Activated gamma-delta T cell (primary cell): ENCODE measurements around the gene TBC1D22B.

Experiments used
- DNase-seq: peaks from one replicate; lab custom pipeline; 2025; lab: John Stamatoyannopoulos, UW

Gene TBC1D22B

DNA sequence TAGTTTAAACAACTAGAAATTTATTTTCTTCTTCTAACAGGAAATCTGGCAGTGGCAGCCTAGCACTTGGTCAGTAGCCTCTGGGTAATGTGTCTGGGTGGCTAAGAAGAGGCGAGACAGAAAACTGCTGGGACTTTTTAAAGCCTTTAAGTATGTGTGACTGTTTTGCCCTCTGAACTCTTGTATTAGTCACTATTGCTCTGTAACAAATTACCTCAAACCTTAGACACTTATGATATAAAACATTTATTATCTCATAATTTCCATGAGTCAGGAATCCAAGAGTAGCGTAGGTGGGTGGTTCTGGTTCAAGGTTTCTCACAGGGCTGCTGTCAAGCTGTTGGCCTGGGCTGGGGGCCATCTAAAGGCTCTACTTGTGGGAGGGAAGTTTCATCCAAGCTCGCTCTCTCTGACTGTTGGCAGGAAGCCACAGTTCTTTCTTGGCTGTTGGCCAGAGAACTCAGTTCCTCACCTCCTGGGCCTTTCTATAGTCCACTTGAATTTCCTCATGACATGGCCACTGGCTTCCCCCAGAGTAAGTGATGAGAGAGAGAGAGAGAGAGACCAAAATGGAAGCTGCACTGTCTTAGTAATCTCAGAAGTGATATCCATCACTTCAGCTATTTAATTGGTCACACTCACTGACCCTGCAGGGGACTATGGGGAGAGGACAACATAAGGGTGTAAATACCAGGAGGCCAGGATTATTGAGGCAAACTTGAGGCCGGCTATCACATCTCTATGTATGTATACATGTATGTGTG lies 17.4 kb upstream of the TBC1D22B start:
- no peak for DNase-seq

DNA sequence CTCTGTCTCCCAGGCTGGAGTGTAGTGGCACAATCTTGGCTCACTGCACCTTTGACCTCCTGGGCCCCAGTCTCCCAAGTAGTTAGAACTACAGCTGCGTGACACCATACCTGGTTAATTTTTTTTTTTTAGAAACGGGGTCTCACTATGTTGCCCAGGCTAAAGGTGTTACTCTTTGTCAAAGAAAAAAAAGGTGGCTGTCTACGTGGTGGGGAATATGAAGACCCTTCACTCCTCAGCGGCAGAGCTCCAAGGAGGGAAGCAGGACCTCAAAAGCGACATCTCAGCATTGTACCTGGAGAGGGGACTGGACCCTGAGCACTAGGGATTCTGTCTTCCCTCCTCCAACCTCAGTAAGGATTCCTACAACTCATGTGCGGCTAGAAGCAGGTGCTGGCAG lies 16.4 kb upstream of the TBC1D22B start:
- no peak for DNase-seq

DNA sequence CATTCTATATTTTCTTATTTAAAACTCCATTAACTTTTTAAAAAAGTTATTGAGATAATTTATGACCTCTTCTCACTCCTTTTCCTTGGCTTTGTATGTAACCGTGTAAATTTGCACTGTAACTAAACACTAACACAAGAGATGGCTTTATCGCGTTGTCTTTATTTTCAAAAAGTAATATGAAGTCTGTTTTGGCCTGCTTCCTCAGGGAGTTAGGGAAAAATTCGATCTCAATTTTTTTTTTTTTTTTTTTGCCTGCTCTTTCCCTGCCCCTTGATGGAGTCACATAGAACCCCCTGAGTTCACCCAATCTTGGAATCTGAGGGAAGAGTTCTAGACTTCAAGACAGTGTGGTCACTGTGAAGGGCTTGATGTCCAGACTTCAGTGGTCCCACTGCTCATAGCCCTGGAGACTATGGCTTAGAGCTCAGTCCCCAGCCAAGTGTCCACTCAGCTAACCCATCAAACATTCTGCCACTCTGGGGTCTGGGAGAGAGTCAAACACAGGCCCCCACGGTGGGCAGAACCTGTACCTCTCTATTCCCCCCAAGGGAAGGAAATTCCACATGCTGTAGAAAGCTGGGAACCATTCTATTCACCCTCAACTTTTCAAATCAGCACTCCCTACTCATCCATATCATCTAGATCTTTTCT lies 15.7 kb upstream of the TBC1D22B start:
- no peak for DNase-seq

DNA sequence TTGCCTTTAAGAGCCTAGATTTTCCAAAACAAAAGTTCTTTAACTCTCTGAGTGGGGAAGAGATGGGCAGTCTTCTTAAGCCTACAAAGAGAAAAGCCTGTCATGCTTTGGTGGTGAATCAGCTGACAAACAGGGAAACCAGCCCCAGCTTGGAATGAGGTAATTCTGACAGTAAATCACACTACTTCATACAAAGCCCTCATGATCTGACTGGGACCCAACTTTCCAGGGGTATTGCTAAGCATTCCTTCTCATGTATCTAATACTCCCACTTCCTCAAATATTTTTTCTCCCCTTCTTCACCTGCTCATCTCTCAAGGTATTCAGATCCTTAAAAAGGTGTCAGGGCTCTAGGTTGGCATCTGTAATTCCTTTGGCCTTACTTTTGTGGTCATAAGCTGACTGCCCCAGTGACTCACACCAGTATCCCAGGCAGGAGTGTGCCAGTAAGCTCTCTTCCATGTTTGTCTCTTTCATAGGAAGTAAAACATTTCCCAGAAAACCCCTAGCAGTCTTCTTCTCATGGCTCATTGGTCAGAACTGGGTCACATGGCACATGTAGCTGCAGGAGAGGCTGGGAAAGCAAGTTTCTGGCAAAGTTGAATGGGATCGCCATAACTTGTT lies 15.0 kb upstream of the TBC1D22B start:
- DNase-seq, result no peak

DNA sequence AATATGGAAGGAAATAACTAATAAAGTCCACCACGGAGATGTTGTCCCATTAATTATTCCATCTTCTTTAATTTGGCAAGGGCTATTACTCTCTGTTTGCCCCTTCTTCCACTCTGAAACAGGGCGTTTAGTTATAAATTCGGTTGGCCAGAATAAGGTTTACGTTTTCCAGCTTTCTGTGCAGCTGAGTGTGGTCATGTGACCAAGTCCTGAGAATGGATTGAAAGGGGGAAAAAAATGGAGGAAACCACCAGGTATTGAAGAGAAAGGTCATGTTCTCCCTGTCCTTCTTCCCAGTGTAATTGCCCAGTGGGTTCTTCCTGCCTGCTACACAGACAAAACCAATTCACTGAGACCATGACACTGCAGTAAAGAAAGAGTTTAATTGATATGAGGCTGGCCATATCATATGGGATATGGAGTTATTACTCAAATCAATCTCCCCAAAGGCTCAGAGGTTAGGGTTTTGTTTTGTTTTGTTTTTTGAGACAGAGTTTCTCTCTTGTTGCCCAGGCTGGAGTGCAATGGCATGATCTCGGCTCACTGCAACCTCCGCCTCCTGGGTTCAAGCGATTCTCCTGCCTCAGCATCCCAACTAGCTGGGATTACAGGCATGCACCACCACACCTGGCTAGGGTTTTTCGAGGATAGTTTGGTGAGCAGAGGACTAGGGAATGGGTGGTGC lies 14.3 kb upstream of the TBC1D22B start:
- DNase-seq, result no peak

DNA sequence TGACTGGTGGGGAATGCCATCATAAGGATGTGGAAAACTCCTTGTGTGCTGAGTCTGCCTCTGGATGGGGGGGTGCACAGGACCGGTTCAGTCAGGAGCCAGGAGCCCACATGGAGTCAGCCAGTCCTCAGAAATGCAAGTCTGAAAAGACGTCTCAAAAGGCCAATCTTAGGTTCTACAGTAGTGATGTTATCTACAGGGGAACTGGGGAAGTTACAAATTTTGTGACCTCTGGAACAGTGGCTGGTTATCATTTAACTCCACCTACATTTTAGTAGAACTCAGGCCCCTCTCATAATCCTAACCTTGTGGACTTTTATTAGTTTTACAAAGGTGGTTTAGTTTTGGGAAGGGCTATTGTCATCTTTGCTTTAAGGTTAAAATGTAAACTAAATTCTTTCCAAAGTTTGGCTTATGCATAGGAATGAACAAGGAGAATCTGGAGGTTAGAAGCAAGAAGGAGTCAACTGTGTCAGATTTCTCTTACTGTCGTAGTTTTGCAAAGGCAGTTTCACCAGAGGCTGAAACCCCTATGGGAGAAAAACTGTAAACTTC lies 13.7 kb upstream of the TBC1D22B start:
- DNase-seq, result no peak

DNA sequence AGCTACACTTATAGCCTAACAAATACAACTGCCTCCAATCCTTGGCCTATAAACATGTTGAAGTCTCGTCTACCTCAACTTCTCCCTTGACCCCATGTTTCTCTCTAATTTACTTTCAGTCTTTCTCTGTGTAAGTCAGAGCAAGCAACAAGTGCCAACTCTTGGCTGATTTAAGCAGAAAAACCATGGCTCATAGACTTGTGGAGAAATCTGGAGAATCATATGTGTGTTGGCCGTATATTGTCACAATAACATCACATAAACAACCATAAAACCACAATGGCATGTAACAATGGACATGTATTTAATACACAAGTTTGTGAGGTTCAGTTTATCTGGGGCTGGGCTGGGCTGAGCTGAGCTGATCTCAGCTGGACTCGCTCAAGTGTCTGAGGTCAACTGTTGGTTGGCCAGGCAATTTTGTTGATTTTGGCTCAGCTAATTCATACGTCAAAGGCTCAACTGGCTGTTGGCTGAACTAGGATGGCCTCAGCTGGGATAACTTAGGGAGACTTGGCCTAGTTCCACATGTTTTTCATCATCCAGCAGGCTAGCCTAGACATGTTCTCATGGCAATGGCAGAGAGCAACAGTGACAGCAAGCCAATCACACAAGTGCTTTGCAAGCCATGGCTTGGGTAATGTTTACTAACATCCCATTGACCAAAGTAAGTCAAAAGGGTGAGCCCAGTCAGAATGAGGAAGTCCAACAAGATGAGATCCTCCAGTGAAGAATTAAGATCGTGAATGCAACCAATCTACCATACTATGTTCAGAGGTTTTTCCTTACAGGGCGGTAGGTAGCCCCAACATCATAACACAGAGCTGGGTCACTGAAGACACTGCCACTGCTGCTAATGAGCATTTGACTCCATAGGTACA lies 12.9 kb upstream of the TBC1D22B start:
- DNase-seq, result no peak

DNA sequence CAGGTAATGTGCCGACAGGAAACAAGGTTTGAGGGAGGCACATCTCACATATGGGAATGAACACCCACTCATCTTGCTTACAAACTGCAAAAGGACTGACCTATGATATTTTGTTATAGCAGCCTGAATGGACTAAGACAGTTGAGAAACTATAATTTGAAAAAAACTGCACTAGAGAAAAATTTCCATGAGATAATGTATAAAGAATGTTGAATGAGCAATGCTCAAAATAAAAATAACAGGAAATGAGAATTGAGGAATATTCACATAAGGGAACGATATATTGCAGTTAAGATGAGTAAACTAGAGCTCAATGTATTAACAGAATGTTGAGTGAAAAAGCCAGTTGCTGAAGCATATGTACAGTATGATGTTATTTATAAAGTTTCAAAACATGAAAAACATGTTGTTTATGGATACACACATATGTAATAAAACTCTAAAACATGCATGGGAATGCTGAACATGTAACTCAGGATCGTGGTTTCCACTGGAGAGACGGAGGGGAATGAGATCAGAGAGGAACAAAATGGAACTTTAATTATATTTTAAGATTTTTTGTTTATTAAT lies 6.3 kb upstream of the TBC1D22B start:
- DNase-seq, result no peak

DNA sequence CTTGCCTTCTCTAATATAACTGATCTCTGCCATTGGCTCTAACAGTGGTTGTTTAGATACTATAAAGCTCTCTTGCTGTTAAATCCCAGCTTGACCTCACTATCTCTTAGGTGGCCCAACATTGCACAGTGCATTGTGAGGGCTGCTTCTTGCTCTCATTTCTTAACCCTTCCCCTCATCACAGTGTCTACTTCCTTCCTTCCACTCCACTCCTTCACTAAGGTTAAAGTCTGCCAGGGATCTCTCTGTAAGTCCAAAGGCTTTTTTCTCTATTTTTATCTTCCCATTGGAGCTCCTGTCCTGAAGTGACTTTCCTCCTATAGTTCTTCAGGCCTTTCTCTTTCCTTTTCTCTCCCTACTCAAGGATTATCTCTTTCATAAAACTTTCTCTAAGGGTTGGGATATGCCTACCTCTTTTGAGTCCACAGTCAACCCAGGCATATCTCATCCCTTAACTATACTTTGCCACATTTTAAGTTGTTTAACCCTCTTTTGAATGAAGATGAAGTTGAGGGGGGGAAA lies 4.0 kb upstream of the TBC1D22B start:
- DNase-seq, result no peak

DNA sequence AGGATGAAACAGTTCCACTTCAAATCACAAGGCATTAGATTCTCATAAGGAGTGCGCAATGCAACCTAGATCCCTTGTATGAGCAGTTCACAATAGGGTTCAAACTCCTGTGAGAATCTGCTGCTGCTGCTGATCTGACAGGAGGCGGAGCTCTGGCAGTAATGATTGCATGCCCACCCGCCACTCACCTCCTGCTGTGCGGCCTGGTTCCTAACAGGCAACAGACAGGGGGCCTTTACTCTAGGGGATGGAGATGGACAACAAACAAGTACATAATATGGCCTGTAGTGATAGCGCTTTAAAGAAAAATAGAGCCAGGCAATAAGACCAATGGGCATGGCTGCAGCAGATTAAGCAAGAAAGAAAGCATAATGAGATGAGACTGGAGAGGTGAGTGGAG lies 2.7 kb upstream of the TBC1D22B start:
- DNase-seq, result no peak

DNA sequence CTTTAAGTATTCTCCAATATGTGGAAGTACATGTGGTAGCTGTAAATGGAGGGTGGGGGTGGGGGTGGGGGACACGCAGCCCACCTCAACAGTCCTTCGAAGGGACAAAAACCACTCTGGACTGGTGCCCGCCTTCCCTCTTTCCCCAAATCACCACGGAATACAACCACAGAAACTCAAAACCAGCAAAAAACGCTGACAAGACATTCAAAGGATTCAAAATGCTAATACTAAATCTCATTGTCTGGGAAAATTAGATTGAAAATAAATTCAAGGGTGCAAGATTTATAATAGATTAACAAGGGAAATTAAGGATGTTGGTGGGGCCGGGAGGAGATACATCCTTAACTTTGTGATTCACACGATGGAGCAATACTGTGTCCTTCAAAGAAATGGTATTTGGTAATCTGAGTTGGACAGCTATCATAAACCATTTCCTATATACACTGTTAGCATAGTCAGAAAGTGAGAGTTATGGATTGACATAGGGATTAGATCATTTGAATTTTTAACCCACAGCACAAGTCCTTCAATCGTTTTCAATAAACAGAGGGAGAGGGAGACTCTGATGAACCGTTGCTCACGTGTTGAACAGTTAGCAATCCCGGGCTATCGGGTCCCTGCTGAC lies 766 bp upstream of the TBC1D22B start:
- DNase-seq, result no peak

DNA sequence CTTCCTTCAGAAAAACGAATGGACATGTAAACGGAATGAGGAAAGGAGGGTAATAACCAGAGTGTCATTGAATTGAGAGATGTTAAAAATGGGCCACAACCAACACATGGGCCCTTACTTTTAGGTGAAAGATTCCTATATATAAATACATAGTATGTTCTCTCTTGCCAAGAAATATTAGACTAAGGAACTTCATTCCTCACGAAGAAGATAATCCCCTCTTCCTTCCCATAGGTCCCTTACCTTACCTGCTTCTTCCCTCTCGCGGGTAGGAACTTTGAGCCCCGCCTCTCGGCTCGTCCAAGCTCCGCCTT lies 295 bp upstream of the TBC1D22B start:
- no peak for DNase-seq

DNA sequence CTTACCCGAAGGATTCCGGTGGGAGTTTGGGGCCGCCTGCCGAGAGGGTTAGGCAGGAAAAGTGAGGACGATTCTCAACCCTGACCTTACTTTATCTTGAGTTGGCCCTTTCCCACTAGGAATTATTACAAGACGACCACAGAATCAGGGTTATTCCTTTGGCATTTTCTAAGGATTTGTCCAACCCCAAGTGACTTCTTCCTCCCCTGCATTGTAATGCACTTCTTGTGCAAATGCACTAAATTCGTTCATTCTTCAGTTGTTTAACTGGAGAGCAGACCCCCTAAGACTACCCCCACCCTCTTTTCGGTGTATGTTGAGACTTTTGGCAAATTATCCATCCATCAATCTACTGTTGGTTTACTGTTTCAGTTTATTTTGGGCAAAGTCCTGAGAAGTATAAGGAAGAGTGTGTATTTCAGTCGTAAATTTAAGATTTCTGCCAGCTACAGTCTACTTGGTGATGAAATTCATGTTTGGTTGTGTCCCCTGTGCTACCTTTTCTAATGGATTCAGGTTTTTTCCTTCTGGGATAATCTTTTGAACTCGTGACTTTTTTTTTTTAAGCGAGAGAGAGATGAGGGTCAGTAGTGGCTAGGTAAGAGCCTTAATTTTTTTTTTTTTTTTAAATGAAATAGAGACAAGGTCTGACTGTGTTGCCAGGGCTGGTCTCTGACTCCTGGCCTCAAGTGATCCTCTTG lies 983 bp downstream of the TBC1D22B start:
- no peak for DNase-seq

DNA sequence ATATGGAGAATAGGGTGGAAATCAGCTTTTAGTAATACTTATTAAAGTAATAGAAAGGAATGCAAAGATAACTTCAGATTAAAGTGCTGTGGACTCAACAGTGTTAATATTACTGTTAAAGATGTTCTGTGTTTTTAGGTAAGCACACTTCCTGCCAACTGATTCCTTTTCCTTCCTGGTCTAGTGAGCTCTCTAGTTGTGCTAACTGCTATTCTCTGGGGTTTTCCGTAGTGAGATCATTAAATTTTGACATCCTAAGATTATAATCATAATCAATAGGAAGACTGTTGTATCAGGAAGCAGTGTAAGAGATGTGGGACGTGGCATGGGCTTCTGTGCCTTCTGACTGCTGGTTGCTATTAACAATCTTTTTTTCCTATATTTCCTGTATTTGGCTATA lies 1.6 kb downstream of the TBC1D22B start:
- DNase-seq, result no peak

DNA sequence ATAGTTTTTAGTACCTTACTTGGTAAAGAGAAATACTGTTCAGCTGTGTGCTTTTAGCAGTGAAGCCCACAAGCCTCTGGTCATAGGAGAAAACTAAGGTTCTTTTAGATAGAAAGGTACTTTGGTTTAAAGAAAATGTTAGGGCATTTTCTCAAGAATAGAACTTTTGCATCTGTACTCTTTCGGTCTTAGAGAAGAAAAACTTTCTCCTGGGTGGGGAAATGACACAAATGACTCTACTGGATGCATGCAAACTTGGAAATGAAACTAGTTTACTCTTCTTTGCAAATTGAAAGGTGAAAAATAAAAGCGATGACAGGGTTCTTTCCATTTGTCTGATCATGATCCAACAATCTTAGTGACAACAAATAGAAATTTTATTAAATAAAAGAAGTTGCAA lies 2.5 kb downstream of the TBC1D22B start:
- no peak for DNase-seq

DNA sequence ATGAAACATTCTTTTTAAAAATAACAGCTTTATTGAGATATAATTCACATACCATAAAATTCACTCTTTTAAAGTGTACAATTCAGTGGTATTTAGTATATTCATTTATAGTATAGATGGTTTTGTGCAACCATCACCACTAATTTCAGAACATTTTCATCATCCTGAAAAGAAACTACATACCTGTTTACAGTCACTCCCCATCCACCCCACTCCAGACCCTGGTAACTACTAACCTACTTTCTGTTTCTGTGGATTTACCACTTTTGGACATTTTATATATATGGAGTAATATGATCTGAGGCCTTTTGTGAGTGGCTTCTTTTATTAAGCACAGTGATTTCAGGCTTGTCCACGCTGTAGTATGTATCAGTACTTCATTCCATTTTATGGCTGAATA lies 2.9 kb downstream of the TBC1D22B start:
- DNase-seq, result no peak

DNA sequence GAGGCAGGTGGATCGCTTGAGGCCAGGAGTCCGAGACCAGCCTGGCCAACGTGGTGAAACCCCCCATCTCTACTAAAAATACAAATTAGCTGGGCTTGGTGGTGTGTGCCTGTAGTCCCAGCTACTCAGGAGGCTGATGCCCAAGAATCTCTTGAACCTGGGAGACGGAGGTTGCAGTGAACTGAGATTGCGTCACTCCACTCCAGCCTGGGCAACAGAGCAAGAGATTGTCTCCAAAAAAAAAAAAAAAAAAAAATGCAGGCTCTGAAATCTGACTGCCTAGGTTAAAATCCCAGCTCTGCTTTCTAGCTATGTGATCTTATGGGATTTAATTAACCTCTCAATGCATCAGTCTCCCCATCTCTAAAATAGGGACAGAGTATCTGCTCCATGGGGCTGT lies 3.6 kb downstream of the TBC1D22B start:
- no peak for DNase-seq

DNA sequence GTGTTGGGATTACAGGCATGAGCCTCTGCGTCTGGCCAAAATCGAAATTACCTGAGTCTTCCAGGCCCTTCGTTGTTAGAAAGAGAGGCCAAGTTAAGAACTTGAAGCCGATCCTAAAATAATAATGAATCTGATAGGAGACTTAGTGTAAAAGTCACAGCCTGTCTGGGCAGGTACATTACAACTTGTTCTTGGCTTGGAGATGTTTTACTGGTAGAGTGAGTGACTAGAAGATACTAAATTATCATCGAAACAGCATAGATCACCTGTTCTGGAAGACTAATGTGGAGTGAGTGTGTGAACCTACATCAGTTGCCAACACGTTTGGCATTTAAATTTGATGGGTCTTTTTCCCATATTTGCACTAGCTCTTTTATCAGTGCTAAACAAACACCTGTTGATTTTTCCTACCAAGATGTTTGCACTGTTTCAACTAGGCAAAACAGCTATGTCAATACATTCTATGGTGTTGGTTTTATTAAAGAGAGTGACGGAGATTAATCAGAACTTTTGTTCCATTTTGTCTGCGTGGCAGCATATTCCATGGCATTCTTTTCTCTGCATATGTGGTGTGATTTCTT lies 5.0 kb downstream of the TBC1D22B start:
- DNase-seq, result no peak

DNA sequence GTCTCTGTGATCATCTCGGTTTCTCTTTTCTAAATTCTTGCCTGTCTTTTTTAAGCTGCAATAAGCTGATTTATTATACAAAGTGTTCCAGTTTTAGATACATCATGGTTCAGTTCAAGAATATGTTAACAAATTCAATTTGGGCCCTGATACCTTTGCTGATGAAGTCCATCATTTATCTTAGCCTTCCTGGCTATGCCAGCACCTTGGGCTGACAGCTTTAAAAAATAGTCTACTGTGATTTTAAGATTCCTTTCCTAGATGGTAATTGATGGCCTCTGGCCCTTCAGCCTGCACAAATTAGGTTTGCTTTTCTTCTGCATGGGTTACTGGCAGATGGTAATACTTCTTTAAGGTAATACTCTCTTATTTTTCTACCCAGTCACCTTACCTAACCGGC lies 7.4 kb downstream of the TBC1D22B start:
- no peak for DNase-seq

DNA sequence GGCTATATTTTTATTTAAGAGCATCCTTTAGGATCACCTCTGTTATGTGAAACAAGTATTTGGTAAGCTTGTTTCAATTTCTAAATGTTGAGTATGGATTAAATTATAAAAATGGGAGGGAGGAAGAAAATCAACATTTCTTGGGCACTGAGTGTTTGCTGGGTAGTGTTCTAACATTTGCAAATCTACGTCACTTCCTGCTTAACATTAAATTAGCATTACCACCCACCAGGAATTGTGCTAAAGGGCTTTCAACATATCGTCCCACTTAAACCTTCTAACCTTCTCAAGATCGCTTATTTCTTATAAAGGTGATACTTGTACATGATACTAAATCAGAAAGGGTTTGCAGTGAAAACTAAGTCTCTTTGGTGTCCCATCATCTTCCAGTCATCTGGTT lies 8.3 kb downstream of the TBC1D22B start:
- DNase-seq, result no peak
